GM23338 (cell line): Measurements from ENCODE around the gene COL5A2.

Experiments used
- CREB1 ChIP-seq: fragments of 250-450 bp; sonication (Bioruptor Pico); IDR thresholded peaks from 2 replicates; pipeline ENCODE4 v1.5.0; 2020; ENCODE audit warnings: low read depth, mild to moderate bottlenecking, moderate library complexity
- EZH2 ChIP-seq: fragments of 200-600 bp; sonication (generic); IDR thresholded peaks from one replicate; pipeline ENCODE4 v1.8.0; 2017; ENCODE audit warnings: antibody characterized with exemption, mild to moderate bottlenecking, low read depth; ENCODE audit not compliant: unreplicated experiment
- EZH2phosphoT487 ChIP-seq: fragments of 200-600 bp; sonication (generic); IDR thresholded peaks from one replicate; pipeline ENCODE4 v1.8.1; 2018; ENCODE audit warnings: antibody characterized with exemption; ENCODE audit not compliant: unreplicated experiment
- JUNB ChIP-seq: IDR thresholded peaks from one replicate; pipeline ENCODE4 v1.6.1; 2016; ENCODE audit warnings: antibody characterized with exemption; ENCODE audit not compliant: unreplicated experiment
- NANOG ChIP-seq: IDR thresholded peaks from 2 replicates; pipeline ENCODE4 v1.6.1; 2016; ENCODE audit warnings: antibody characterized with exemption, borderline replicate concordance
- POLR2AphosphoS5 ChIP-seq: IDR thresholded peaks from 2 replicates; pipeline ENCODE4 v1.6.1; 2016; ENCODE audit warnings: antibody characterized with exemption, low read depth
- STAT1 ChIP-seq: IDR thresholded peaks from one replicate; pipeline ENCODE4 v1.6.1; 2016; ENCODE audit warnings: antibody characterized with exemption; ENCODE audit not compliant: unreplicated experiment
- ZNF114 ChIP-seq: fragments of 250-450 bp; sonication (Bioruptor Pico); IDR thresholded peaks from 2 replicates; pipeline ENCODE4 v1.5.0; 2020; ENCODE audit warnings: mild to moderate bottlenecking, moderate library complexity
- ZNF331 ChIP-seq: fragments of 250-450 bp; sonication (Bioruptor Pico); IDR thresholded peaks from 2 replicates; pipeline ENCODE4 v1.5.0; 2020; ENCODE audit warnings: low read depth, mild to moderate bottlenecking, moderate library complexity
- TF ChIP-seq, protein P1 (sequence below), 2 experiments: fragments of 200-600 bp in 1 of 2; sonication (generic) in 1 of 2; conservative IDR thresholded peaks; 2 replicates each; pipeline versions ENCODE4 v1.5.1 to v1.6.1; 2016 to 2017; ENCODE audit warnings: antibody characterized with exemption in 2 of 2, low read depth in 2 of 2, mild to moderate bottlenecking in 2 of 2, moderate library complexity in 1 of 2
- TF ChIP-seq, protein P2 (sequence below): IDR thresholded peaks from one replicate; pipeline ENCODE4 v1.6.1; 2018; ENCODE audit warnings: antibody characterized with exemption; ENCODE audit not compliant: unreplicated experiment
- TF ChIP-seq, protein P3 (sequence below): IDR thresholded peaks from 2 replicates; pipeline ENCODE4 v1.6.1; 2016; ENCODE audit warnings: antibody characterized with exemption
- TF ChIP-seq, protein P4 (sequence below): fragments of 250-450 bp; sonication (Bioruptor Pico); IDR thresholded peaks from 2 replicates; pipeline ENCODE4 v1.5.0; 2020; ENCODE audit warnings: mild to moderate bottlenecking, moderate library complexity

DNA sequence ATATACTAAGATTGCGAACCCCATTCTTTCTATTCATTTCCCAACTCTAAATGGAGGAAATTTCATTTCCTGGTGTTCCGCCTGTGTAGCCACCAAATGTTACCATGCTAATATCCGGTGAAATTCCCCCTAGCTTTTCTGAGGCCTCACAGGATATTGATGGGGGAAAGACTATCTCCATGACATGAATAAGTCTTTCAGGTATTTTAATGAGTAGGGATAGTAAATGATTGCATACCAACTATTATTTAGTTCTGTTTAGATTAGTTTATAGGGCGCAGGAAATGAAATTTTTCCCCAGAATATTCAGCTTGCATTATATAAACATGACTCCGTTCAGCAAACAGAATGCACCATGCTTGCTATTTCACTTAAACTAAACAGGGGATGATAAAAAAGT is 55.4 kb downstream of the COL5A2 start:
- TF ChIP-seq POLR2AphosphoS5 = no peak
- TF ChIP-seq, protein P1, sequence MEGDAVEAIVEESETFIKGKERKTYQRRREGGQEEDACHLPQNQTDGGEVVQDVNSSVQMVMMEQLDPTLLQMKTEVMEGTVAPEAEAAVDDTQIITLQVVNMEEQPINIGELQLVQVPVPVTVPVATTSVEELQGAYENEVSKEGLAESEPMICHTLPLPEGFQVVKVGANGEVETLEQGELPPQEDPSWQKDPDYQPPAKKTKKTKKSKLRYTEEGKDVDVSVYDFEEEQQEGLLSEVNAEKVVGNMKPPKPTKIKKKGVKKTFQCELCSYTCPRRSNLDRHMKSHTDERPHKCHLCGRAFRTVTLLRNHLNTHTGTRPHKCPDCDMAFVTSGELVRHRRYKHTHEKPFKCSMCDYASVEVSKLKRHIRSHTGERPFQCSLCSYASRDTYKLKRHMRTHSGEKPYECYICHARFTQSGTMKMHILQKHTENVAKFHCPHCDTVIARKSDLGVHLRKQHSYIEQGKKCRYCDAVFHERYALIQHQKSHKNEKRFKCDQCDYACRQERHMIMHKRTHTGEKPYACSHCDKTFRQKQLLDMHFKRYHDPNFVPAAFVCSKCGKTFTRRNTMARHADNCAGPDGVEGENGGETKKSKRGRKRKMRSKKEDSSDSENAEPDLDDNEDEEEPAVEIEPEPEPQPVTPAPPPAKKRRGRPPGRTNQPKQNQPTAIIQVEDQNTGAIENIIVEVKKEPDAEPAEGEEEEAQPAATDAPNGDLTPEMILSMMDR (conservative IDR thresholded peaks at IDR 0.05; ENCODE audit: low read depth in 2 of 2) = no peak
- no peak for TF ChIP-seq EZH2phosphoT487
- no peak for TF ChIP-seq EZH2
- TF ChIP-seq, protein P2, sequence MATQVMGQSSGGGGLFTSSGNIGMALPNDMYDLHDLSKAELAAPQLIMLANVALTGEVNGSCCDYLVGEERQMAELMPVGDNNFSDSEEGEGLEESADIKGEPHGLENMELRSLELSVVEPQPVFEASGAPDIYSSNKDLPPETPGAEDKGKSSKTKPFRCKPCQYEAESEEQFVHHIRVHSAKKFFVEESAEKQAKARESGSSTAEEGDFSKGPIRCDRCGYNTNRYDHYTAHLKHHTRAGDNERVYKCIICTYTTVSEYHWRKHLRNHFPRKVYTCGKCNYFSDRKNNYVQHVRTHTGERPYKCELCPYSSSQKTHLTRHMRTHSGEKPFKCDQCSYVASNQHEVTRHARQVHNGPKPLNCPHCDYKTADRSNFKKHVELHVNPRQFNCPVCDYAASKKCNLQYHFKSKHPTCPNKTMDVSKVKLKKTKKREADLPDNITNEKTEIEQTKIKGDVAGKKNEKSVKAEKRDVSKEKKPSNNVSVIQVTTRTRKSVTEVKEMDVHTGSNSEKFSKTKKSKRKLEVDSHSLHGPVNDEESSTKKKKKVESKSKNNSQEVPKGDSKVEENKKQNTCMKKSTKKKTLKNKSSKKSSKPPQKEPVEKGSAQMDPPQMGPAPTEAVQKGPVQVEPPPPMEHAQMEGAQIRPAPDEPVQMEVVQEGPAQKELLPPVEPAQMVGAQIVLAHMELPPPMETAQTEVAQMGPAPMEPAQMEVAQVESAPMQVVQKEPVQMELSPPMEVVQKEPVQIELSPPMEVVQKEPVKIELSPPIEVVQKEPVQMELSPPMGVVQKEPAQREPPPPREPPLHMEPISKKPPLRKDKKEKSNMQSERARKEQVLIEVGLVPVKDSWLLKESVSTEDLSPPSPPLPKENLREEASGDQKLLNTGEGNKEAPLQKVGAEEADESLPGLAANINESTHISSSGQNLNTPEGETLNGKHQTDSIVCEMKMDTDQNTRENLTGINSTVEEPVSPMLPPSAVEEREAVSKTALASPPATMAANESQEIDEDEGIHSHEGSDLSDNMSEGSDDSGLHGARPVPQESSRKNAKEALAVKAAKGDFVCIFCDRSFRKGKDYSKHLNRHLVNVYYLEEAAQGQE = no peak
- no peak for TF ChIP-seq JUNB
- TF ChIP-seq ZNF331 = no peak
- no peak for TF ChIP-seq CREB1
- TF ChIP-seq STAT1 = no peak
- TF ChIP-seq, protein P3, sequence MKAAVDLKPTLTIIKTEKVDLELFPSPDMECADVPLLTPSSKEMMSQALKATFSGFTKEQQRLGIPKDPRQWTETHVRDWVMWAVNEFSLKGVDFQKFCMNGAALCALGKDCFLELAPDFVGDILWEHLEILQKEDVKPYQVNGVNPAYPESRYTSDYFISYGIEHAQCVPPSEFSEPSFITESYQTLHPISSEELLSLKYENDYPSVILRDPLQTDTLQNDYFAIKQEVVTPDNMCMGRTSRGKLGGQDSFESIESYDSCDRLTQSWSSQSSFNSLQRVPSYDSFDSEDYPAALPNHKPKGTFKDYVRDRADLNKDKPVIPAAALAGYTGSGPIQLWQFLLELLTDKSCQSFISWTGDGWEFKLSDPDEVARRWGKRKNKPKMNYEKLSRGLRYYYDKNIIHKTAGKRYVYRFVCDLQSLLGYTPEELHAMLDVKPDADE = no peak
- TF ChIP-seq NANOG = no peak
- TF ChIP-seq ZNF114 (CRISPR knock-in tag) = no peak
- TF ChIP-seq, protein P4, sequence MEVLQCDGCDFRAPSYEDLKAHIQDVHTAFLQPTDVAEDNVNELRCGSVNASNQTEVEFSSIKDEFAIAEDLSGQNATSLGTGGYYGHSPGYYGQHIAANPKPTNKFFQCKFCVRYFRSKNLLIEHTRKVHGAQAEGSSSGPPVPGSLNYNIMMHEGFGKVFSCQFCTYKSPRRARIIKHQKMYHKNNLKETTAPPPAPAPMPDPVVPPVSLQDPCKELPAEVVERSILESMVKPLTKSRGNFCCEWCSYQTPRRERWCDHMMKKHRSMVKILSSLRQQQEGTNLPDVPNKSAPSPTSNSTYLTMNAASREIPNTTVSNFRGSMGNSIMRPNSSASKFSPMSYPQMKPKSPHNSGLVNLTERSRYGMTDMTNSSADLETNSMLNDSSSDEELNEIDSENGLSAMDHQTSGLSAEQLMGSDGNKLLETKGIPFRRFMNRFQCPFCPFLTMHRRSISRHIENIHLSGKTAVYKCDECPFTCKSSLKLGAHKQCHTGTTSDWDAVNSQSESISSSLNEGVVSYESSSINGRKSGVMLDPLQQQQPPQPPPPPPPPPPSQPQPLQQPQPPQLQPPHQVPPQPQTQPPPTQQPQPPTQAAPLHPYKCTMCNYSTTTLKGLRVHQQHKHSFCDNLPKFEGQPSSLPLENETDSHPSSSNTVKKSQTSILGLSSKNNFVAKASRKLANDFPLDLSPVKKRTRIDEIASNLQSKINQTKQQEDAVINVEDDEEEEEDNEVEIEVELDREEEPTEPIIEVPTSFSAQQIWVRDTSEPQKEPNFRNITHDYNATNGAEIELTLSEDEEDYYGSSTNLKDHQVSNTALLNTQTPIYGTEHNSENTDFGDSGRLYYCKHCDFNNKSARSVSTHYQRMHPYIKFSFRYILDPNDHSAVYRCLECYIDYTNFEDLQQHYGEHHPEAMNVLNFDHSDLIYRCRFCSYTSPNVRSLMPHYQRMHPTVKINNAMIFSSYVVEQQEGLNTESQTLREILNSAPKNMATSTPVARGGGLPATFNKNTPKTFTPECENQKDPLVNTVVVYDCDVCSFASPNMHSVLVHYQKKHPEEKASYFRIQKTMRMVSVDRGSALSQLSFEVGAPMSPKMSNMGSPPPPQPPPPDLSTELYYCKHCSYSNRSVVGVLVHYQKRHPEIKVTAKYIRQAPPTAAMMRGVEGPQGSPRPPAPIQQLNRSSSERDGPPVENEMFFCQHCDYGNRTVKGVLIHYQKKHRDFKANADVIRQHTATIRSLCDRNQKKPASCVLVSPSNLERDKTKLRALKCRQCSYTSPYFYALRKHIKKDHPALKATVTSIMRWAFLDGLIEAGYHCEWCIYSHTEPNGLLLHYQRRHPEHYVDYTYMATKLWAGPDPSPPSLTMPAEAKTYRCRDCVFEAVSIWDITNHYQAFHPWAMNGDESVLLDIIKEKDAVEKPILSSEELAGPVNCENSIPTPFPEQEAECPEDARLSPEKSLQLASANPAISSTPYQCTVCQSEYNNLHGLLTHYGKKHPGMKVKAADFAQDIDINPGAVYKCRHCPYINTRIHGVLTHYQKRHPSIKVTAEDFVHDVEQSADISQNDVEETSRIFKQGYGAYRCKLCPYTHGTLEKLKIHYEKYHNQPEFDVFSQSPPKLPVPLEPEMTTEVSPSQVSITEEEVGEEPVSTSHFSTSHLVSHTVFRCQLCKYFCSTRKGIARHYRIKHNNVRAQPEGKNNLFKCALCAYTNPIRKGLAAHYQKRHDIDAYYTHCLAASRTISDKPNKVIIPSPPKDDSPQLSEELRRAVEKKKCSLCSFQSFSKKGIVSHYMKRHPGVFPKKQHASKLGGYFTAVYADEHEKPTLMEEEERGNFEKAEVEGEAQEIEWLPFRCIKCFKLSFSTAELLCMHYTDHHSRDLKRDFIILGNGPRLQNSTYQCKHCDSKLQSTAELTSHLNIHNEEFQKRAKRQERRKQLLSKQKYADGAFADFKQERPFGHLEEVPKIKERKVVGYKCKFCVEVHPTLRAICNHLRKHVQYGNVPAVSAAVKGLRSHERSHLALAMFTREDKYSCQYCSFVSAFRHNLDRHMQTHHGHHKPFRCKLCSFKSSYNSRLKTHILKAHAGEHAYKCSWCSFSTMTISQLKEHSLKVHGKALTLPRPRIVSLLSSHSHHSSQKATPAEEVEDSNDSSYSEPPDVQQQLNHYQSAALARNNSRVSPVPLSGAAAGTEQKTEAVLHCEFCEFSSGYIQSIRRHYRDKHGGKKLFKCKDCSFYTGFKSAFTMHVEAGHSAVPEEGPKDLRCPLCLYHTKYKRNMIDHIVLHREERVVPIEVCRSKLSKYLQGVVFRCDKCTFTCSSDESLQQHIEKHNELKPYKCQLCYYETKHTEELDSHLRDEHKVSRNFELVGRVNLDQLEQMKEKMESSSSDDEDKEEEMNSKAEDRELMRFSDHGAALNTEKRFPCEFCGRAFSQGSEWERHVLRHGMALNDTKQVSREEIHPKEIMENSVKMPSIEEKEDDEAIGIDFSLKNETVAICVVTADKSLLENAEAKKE (CRISPR knock-in tag) = no peak
